Mucosa of descending colon (tissue), 3 donors: ENCODE measurements around the gene DOCK1. TPM values are rescaled to one million over a fixed set of nuclear protein-coding genes. Genes with fewer than 3 reads are reported as not detected.

Source experiments
- ATAC-seq: fragments of 200-7000 bp; cut with Tn5 transposase; one replicate; pipeline ENCODE4 v1.9.1; 2020; ENCODE audit warnings: mild to moderate bottlenecking, moderate library complexity
- DNase-seq, 3 donors: peaks; one replicate each; pipeline ENCODE4 v3.0.0-alpha.2; 2020
- H3K36me3 ChIP-seq: fragments of 200-600 bp; one replicate; pipeline ENCODE4 v1.8.0; 2021; ENCODE audit warnings: low read depth, mild to moderate bottlenecking
- H3K4me1 ChIP-seq: fragments of 200-600 bp; one replicate; pipeline ENCODE4 v1.8.0; 2021; ENCODE audit warnings: low read depth, mild to moderate bottlenecking
- H3K4me3 ChIP-seq: fragments of 200-600 bp; one replicate; pipeline ENCODE4 v1.8.0; 2021; ENCODE audit warnings: mild to moderate bottlenecking
- H3K9me3 ChIP-seq: fragments of 200-600 bp; one replicate; pipeline ENCODE4 v1.8.0; 2021; ENCODE audit warnings: mild to moderate bottlenecking
- CTCF ChIP-seq: fragments of 200-600 bp; IDR thresholded peaks from one replicate; pipeline ENCODE4 v1.8.0; 2022; ENCODE audit warnings: antibody characterized with exemption, mild to moderate bottlenecking
- intact Hi-C, 2 donors: fragments of 100-400 bp; cut with DNase I in 1 of 2; cut with micrococcal nuclease in 1 of 2; formaldehyde crosslinking; loops; one replicate each; pipeline versions ENCODE4 v1.11.0 to v1.11.1; 2022; cut with DNase I, micrococcal nuclease
- total RNA-seq, 3 donors: library from RNA; stranded (reverse); fragmentation: NEBNext Ultra II Directional in 2 of 3; extraction: Animal tissue kit (Norgen Biotek cat#: 25700) in 2 of 3; gene quantifications; one replicate each; pipeline versions ENCODE4 v1.2.1 to v1.2.4, GENCODE V29; 2021 to 2023
- donor health status: DM: no; HTN: no; CAD: no; lungs with moderate emphysema.
- donor health status: DM: no; HTN: no; CAD: no.
- donor health status: DM: no; HTN: yes; CAD: no.

The DOCK1 gene
- total RNA-seq, 3 donors from 2014 or later, result 56.5 to 103 (median 74.1) TPM

DNA sequence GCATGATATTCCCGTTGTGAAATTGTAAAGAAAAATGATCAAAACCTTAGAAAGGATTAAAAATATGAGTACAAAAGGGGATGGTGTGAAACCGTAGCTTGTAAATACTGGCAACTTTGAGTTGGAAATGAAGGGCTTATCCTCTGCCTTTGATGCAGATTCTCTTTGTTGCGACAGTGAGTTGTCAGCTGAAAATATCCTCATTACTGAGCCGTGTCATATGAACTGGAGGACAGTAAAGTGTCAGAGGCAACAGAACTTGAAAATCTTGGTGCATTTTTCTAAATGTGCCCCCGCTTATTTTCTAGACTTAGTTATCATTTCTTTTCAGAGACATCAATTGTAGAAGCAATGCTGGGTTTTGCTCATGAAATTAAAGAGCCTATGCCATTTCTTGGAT lies 473.4 kb downstream of the DOCK1 start:
- ATAC-seq, result no peak
- Histone ChIP-seq H3K4me3 (no peak overlapping the region), H3K4me1 (no peaks in the 10 kb centered on the region), H3K9me3 (no peaks in the 10 kb centered on the region), H3K36me3 (no peaks in the 10 kb centered on the region)
- no peak for DNase-seq
- TF ChIP-seq CTCF, result no peak
- intact Hi-C loops, result no loop called here

DNA sequence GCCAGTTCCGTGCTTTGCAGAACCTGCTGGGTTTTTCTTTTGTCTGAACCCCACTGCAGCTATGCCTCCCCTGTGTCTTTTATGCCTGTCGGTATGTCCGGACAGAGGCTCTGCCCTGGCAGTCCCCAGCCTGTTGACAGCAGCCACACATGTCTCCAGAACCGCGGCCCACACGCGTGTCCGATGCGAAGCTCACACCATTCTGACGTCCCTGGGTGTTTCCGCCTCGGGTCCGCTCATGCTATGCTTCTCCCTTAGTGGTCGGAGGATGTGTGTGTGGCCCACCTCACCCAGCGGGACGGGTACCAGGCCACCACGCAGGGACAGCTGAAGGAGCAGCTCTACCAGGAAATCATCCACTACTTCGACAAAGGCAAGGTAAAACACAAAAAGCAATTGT lies 479.3 kb downstream of the DOCK1 start:
- no peak for TF ChIP-seq CTCF
- Histone ChIP-seq H3K4me1 (no peaks in the 10 kb centered on the region), H3K9me3 (no peaks in the 10 kb centered on the region), H3K4me3 (no peak overlapping the region), H3K36me3 (no peaks in the 10 kb centered on the region)
- intact Hi-C loops, result no loop called here
- ATAC-seq (no peak), DNase-seq (no peak)

GRCh38 chr10:127385066-127385465 lies 479.8 kb downstream of the DOCK1 start:
- intact Hi-C loops, result no loop called here
- TF ChIP-seq CTCF, result no peak
- Histone ChIP-seq H3K4me1 (no peaks in the 10 kb centered on the region), H3K9me3 (no peaks in the 10 kb centered on the region), H3K4me3 (no peak overlapping the region), H3K36me3 (no peaks in the 10 kb centered on the region)
- DNase-seq (no peak), ATAC-seq (no peak)

- intact Hi-C loops, result no loop called here
- DNase-seq (no peak), ATAC-seq (no peak)
- no peak overlapping the region for H3K4me3 ChIP-seq
- no peaks in the 10 kb centered on the region for H3K4me1 ChIP-seq
- H3K36me3 ChIP-seq, result no peaks in the 10 kb centered on the region
- no peaks in the 10 kb centered on the region for H3K9me3 ChIP-seq
- TF ChIP-seq CTCF, result no peak
Measured at GRCh38 chr10:127386606-127387327, 481.5 kb downstream of the DOCK1 start.

GRCh38 chr10:127391875-127392274 lies 486.6 kb downstream of the DOCK1 start:
- intact Hi-C loops, result no loop called here
- TF ChIP-seq CTCF, result no peak
- DNase-seq (no peak), ATAC-seq (no peak)
- H3K36me3 ChIP-seq, result no peaks in the 10 kb centered on the region
- no peak overlapping the region for H3K4me3 ChIP-seq
- no peaks in the 10 kb centered on the region for H3K9me3 ChIP-seq
- no peaks in the 10 kb centered on the region for H3K4me1 ChIP-seq
